ENCODE results near the gene HOXC10.

The HOXC10 gene

GRCh38 chr12:53988541-53989226 is 3.7 kb downstream of the HOXC10 start:
- DNase-seq (ENCODE audit: low read depth, low spot score): no peak
- ChIA-PET CTCF (interaction anchor here (0.9 to 5.8 kb wide), 21 partner anchors 13 to 391 kb away, joined by 3 to 401 read pairs (median 6); partner anchors contain the start of genes HOXC5, HOXC8, HOXC9 and SMUG1), POLR2A (interaction anchor here (0.5 to 2.9 kb wide), 6 partner anchors 8 to 29 kb away, joined by 3 to 12 read pairs (median 4); partner anchors contain the start of gene HOXC9)
- no peak for TF ChIP-seq CTCF (IDR thresholded peaks at IDR 0.05; ENCODE audit: insufficient read depth, low read length, missing control alignments)
- peak overlapping the region; percentile 96 for H3K4me3 ChIP-seq (ENCODE audit: low read depth, low read length)

GRCh38 chr12:53989227-53990113 is 4.5 kb downstream of the HOXC10 start:
- DNase-seq (ENCODE audit: low read depth, low spot score): no peak
- ChIA-PET CTCF (interaction anchor here (1.1 to 5.8 kb wide), 18 partner anchors 10 to 244 kb away, joined by 3 to 401 read pairs (median 30); partner anchors contain the start of genes HOXC8, HOXC9 and SMUG1), POLR2A (no interaction called here)
- peak overlapping the region; percentile 96 for H3K4me3 ChIP-seq (ENCODE audit: low read depth, low read length)
- peak; percentile 46 for TF ChIP-seq CTCF (IDR thresholded peaks at IDR 0.05; ENCODE audit: insufficient read depth, low read length, missing control alignments)

- DNase-seq (ENCODE audit: low read depth, low spot score): no peak
- H3K4me3 ChIP-seq (ENCODE audit: low read depth, low read length): peak overlapping the region; percentile 96
Observed at GRCh38 chr12:53990311-53991076, 5.5 kb downstream of the HOXC10 start.

GRCh38 chr12:53991077-53991460 is 6.1 kb downstream of the HOXC10 start:
- ChIA-PET CTCF (interaction anchor here (0.6 to 6.4 kb wide), 26 partner anchors 8 to 388 kb away, joined by 3 to 88 read pairs (median 6); partner anchors contain the start of genes HOXC5, HOXC8 and HOXC9), POLR2A (interaction anchor here (0.5 to 3.8 kb wide), 11 partner anchors 10 to 210 kb away, joined by 3 to 22 read pairs (median 5); partner anchors contain the start of genes HOXC6, HOXC8 and HOXC9)
- DNase-seq (ENCODE audit: low read depth, low spot score): no peak
- peak overlapping the region; percentile 96 for H3K4me3 ChIP-seq (ENCODE audit: low read depth, low read length)
- no peak for TF ChIP-seq CTCF (IDR thresholded peaks at IDR 0.05; ENCODE audit: insufficient read depth, low read length, missing control alignments)

More at GRCh38 chr12:53990311-53991076, 5.5 kb downstream of the HOXC10 start:
- ChIA-PET CTCF (interaction anchor here (0.6 to 6.4 kb wide), 23 partner anchors 9 to 389 kb away, joined by 3 to 88 read pairs (median 7); partner anchors contain the start of genes HOXC5, HOXC8 and HOXC9), POLR2A (interaction anchor here (0.5 to 3.8 kb wide), 10 partner anchors 10 to 211 kb away, joined by 3 to 22 read pairs (median 6); partner anchors contain the start of genes HOXC6, HOXC8 and HOXC9)
- no peak for TF ChIP-seq CTCF (IDR thresholded peaks at IDR 0.05; ENCODE audit: insufficient read depth, low read length, missing control alignments)

- DNase-seq (ENCODE audit: low read depth, low spot score): no peak
- TF ChIP-seq CTCF (IDR thresholded peaks at IDR 0.05; ENCODE audit: insufficient read depth, low read length, missing control alignments): no peak
- H3K4me3 ChIP-seq (ENCODE audit: low read depth, low read length): peak overlapping the region; percentile 96
- POLR2A ChIA-PET: interaction anchor here (0.8 to 3.8 kb wide), 7 partner anchors 7 to 366 kb away, joined by 3 to 22 read pairs (median 5); partner anchors contain the start of genes HOXC10, HOXC8 and HOXC9
- CTCF ChIA-PET: interaction anchor here (0.6 to 6.4 kb wide), 16 partner anchors 8 to 387 kb away, joined by 3 to 88 read pairs (median 10); partner anchors contain the start of genes HOXC10, HOXC5, HOXC8 and SMUG1
Observed at GRCh38 chr12:53992377-53992889, 7.5 kb downstream of the HOXC10 start.

Measured in AG04449 (cell line).